ENCODE data around the gene INTS7. TPM values are rescaled to one million over a fixed set of nuclear protein-coding genes. Genes with fewer than 3 reads are reported as not detected.

Gene INTS7
- polyA plus RNA-seq, 3 donors, result 6.1 to 10.7 (median 7.6) TPM

GRCh38 chr1:211894312-211894711 lies 141.0 kb downstream of the INTS7 start:
- no peaks in the 10 kb centered on the region for H3K36me3 ChIP-seq (replicated peaks in 1 of 2; ENCODE audit: control insufficient read depth in 1 of 2, insufficient read depth in 2 of 2, low read length in 2 of 2)
- WGBS (ENCODE audit: insufficient coverage), result no CpG with 5 or more reads among the region's 5 CpGs
- H3K27ac Mint-ChIP-seq, result peak overlapping the region in 1 of 7 donors; percentile 10

DNA sequence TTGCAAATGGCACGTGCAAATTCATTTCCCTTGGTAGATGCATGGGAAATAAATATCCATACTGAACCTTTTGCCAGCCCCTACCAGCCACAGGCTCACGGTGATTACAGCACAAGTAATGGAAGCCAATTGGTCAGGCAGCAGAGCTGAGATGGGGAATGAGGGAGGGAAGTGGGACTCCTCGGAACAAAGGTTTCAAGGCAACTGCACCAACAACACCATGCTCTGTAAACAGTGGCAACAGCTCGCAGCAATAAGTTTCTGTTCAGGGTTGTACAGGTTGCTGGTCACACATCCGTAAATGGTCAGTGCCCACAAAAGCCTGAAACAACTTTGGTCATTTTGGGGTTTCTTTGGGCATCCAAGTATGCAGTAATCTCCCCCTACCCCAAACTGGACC lies 142.1 kb downstream of the INTS7 start:
- intact Hi-C loops (cut with micrococcal nuclease), result no loop called here
- Mint-ChIP-seq H3K9me3 (peaks cover 2 to 12% (median 6%) of the 10 kb centered on the region in 7 donors), H3K27me3 (ENCODE audit: low read depth in 3 of 3) (peaks cover 0 to 5% (median 0%) of the 10 kb centered on the region in 3 donors), H3K36me3 (no peaks in the 10 kb centered on the region), H3K27ac (no peak overlapping the region), H3K4me1 (peaks cover 28% of the 10 kb centered on the region), H3K4me3 (no peak overlapping the region)
- H2AFZ ChIP-seq (ENCODE audit: insufficient read depth, low read depth, low read length, poor library complexity, severe bottlenecking), result no peak overlapping the region
- no peaks in the 10 kb centered on the region for H4K20me1 ChIP-seq (ENCODE audit: insufficient read depth, low read length)
- H3K4me1 ChIP-seq (ENCODE audit: control insufficient read depth in 1 of 2, insufficient read depth in 2 of 2, low read length in 2 of 2), result peaks cover 15 to 16% of the 10 kb centered on the region in 2 donors
- H3K9ac ChIP-seq (ENCODE audit: insufficient read depth, low read length, poor library complexity, severe bottlenecking), result no peak overlapping the region
- TF ChIP-seq, protein P1, sequence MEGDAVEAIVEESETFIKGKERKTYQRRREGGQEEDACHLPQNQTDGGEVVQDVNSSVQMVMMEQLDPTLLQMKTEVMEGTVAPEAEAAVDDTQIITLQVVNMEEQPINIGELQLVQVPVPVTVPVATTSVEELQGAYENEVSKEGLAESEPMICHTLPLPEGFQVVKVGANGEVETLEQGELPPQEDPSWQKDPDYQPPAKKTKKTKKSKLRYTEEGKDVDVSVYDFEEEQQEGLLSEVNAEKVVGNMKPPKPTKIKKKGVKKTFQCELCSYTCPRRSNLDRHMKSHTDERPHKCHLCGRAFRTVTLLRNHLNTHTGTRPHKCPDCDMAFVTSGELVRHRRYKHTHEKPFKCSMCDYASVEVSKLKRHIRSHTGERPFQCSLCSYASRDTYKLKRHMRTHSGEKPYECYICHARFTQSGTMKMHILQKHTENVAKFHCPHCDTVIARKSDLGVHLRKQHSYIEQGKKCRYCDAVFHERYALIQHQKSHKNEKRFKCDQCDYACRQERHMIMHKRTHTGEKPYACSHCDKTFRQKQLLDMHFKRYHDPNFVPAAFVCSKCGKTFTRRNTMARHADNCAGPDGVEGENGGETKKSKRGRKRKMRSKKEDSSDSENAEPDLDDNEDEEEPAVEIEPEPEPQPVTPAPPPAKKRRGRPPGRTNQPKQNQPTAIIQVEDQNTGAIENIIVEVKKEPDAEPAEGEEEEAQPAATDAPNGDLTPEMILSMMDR (IDR thresholded peaks at IDR 0.05), result no peak
- DNase-seq, result no peak
- no peaks in the 10 kb centered on the region for H3K36me3 ChIP-seq (replicated peaks in 1 of 2; ENCODE audit: control insufficient read depth in 1 of 2, insufficient read depth in 2 of 2, low read length in 2 of 2)
- H3K9me3 ChIP-seq (replicated peaks in 1 of 2; ENCODE audit: control insufficient read depth in 1 of 2, insufficient read depth in 1 of 2, low read length in 2 of 2), result no peaks in the 10 kb centered on the region
- H3K27ac ChIP-seq (ENCODE audit: low read depth in 1 of 2, low read length in 2 of 2), result no peak overlapping the region
- no peaks in the 10 kb centered on the region for H3K27me3 ChIP-seq (ENCODE audit: control insufficient read depth in 2 of 2, insufficient read depth in 2 of 2, low read length in 2 of 2)
- H3K4me3 ChIP-seq (replicated peaks in 1 of 3; ENCODE audit: low read depth in 2 of 3, low read length in 3 of 3), result no peak overlapping the region
- H3K4me2 ChIP-seq (replicated peaks; ENCODE audit: extremely low read depth, low read length, poor library complexity, severe bottlenecking), result no peak overlapping the region
- no CpG with 5 or more reads among the region's 5 CpGs for WGBS (ENCODE audit: insufficient coverage)
- no peaks in the 10 kb centered on the region for H3K79me2 ChIP-seq (ENCODE audit: insufficient read depth, low read length)

More at GRCh38 chr1:211894312-211894711, 141.0 kb downstream of the INTS7 start:
- Histone ChIP-seq H3K27me3 (ENCODE audit: control insufficient read depth in 2 of 2, insufficient read depth in 2 of 2, low read length in 2 of 2) (no peaks in the 10 kb centered on the region), H3K9ac (ENCODE audit: insufficient read depth, low read length, poor library complexity, severe bottlenecking) (no peak overlapping the region), H3K4me2 (replicated peaks; ENCODE audit: extremely low read depth, low read length, poor library complexity, severe bottlenecking) (no peak overlapping the region), H3K27ac (ENCODE audit: low read depth in 1 of 2, low read length in 2 of 2) (no peak overlapping the region), H3K9me3 (replicated peaks in 1 of 2; ENCODE audit: control insufficient read depth in 1 of 2, insufficient read depth in 1 of 2, low read length in 2 of 2) (no peaks in the 10 kb centered on the region), H3K79me2 (ENCODE audit: insufficient read depth, low read length) (no peaks in the 10 kb centered on the region), H3K4me3 (replicated peaks in 1 of 3; ENCODE audit: low read depth in 2 of 3, low read length in 3 of 3) (no peak overlapping the region), H2AFZ (ENCODE audit: insufficient read depth, low read depth, low read length, poor library complexity, severe bottlenecking) (no peak overlapping the region), H4K20me1 (ENCODE audit: insufficient read depth, low read length) (no peaks in the 10 kb centered on the region), H3K4me1 (ENCODE audit: control insufficient read depth in 1 of 2, insufficient read depth in 2 of 2, low read length in 2 of 2) (peaks cover 15 to 16% of the 10 kb centered on the region in 2 donors)
- TF ChIP-seq, protein P1 (IDR thresholded peaks at IDR 0.05), result no peak
- DNase-seq, result no peak
- Mint-ChIP-seq H3K9me3 (peaks cover 0 to 9% (median 5%) of the 10 kb centered on the region in 7 donors), H3K4me3 (no peak overlapping the region), H3K36me3 (no peaks in the 10 kb centered on the region), H3K4me1 (peaks cover 28% of the 10 kb centered on the region), H3K27me3 (ENCODE audit: low read depth in 3 of 3) (peaks cover 0 to under 1% (median 0%) of the 10 kb centered on the region in 3 donors)
- intact Hi-C loops (cut with micrococcal nuclease), result no loop called here

Data from CD14-positive monocyte (primary cell).